ENCODE data around the gene ANK3.
"Not testable (repeated sequence)": the region's sequence is repeated elsewhere in the genome, so short reads cannot be mapped to it uniquely, and the experiment has no call there.

Gene ANK3

GRCh38 chr10:60035984-60036383 lies 353.7 kb downstream of the ANK3 start:
- H3K4me3 ChIP-seq (ENCODE audit: low read depth, low read length) = no peak overlapping the region
- DNase-seq (ENCODE audit: low read depth) = no peak
- TF ChIP-seq POLR2A (IDR thresholded peaks at IDR 0.05; ENCODE audit: extremely low read depth, insufficient read length) (no peak), MAX (IDR thresholded peaks at IDR 0.05; ENCODE audit: low read depth, low read length) (no peak), MYC (IDR thresholded peaks at IDR 0.05; ENCODE audit: low read depth, low read length) (no peak), CTCF (IDR thresholded peaks at IDR 0.05; ENCODE audit: low read depth, low read length) (no peak)

GRCh38 chr10:60035375-60035774 lies 354.3 kb downstream of the ANK3 start:
- not testable (repeated sequence) for DNase-seq (ENCODE audit: low read depth); H3K4me3 ChIP-seq (ENCODE audit: low read depth, low read length)

GRCh38 chr10:60032723-60033122 lies 357.0 kb downstream of the ANK3 start:
- peak; percentile 92 for DNase-seq (ENCODE audit: low read depth)
- peak; percentile 65 for TF ChIP-seq CTCF (IDR thresholded peaks at IDR 0.05; ENCODE audit: low read depth, low read length)
- peak; percentile 9; the same call in 1 of the 2 replicates for TF ChIP-seq MYC (IDR thresholded peaks at IDR 0.05; ENCODE audit: low read depth, low read length)
- no peak for TF ChIP-seq POLR2A (IDR thresholded peaks at IDR 0.05; ENCODE audit: extremely low read depth, insufficient read length)
- TF ChIP-seq MAX (IDR thresholded peaks at IDR 0.05; ENCODE audit: low read depth, low read length) = peak; percentile 66
- H3K4me3 ChIP-seq (ENCODE audit: low read depth, low read length) = no peak overlapping the region

- H3K4me3 ChIP-seq (ENCODE audit: low read depth, low read length) = no peak overlapping the region
- TF ChIP-seq MYC (IDR thresholded peaks at IDR 0.05; ENCODE audit: low read depth, low read length) (no peak), MAX (IDR thresholded peaks at IDR 0.05; ENCODE audit: low read depth, low read length) (no peak), CTCF (IDR thresholded peaks at IDR 0.05; ENCODE audit: low read depth, low read length) (no peak), POLR2A (IDR thresholded peaks at IDR 0.05; ENCODE audit: extremely low read depth, insufficient read length) (no peak)
- peak; percentile 79 for DNase-seq (ENCODE audit: low read depth)
Measured at GRCh38 chr10:60031664-60032063, 358.0 kb downstream of the ANK3 start.

- no peak overlapping the region for H3K4me3 ChIP-seq (ENCODE audit: low read depth, low read length)
- TF ChIP-seq CTCF (IDR thresholded peaks at IDR 0.05; ENCODE audit: low read depth, low read length) = no peak
- no peak for DNase-seq (ENCODE audit: low read depth)
Measured at GRCh38 chr10:60031183-60031582, 358.5 kb downstream of the ANK3 start.

GRCh38 chr10:60029475-60029874 lies 360.2 kb downstream of the ANK3 start:
- H3K4me3 ChIP-seq (ENCODE audit: low read depth, low read length) = no peak overlapping the region
- TF ChIP-seq MYC (IDR thresholded peaks at IDR 0.05; ENCODE audit: low read depth, low read length) (no peak), POLR2A (IDR thresholded peaks at IDR 0.05; ENCODE audit: extremely low read depth, insufficient read length) (no peak), MAX (IDR thresholded peaks at IDR 0.05; ENCODE audit: low read depth, low read length) (no peak), CTCF (IDR thresholded peaks at IDR 0.05; ENCODE audit: low read depth, low read length) (no peak)
- DNase-seq (ENCODE audit: low read depth) = no peak
